HG03095 (cell line): ENCODE measurements around the gene ABCC4.
A peak's percentile ranks its signal among the peaks of the same experiment; 100 is the strongest.
"Not testable (repeated sequence)": the region's sequence is repeated elsewhere in the genome, so short reads cannot be mapped to it uniquely, and the experiment has no call there.

Experiments used
- ATAC-seq: cut with Tn5 transposase; IDR thresholded peaks from one replicate; pipeline ENCODE4 v1.9.1; 2021; ENCODE audit warnings: moderate library complexity; ENCODE audit not compliant: unreplicated experiment

Gene ABCC4

DNA sequence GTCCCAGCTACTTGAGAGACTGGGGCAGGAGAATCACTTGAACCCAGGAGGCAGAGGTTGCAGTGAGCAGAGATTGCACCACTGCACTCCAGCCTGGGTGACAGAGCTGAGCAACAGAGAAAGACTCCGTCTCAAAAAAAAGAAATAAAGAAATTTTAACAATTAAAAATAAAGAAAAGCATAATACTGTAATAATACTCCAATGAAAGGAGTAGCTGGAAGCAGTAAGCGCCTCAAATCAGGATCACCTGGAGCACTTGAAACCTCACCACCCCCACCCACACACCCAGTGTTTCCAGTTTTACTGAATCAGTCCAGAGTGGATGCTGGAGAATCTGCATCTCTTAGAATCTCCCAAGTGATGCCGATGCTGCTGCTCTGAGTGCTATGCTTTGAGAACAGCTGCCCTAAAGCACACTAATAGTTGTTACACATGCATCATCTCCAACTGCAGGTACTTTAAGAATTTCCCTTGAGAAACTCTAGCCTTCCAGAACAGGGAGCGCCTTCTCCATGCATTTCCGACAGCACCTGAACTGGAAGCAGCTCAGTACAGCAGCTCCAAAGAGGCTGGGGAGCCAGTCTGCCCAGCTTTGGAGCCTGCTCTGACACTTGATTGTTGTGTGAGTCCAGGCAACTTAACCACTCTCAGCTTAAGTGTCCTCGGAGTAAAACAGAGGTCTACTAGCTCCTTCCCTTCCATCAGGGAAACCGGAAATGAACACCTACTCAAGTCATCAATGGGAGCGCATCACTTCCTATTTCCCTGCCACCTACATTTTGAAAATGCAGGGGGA, 2.9 kb downstream of the ABCC4 start:
- ATAC-seq, result no peak

GRCh38 chr13:95296326-95296925, 4.8 kb downstream of the ABCC4 start:
- ATAC-seq, result no peak

DNA sequence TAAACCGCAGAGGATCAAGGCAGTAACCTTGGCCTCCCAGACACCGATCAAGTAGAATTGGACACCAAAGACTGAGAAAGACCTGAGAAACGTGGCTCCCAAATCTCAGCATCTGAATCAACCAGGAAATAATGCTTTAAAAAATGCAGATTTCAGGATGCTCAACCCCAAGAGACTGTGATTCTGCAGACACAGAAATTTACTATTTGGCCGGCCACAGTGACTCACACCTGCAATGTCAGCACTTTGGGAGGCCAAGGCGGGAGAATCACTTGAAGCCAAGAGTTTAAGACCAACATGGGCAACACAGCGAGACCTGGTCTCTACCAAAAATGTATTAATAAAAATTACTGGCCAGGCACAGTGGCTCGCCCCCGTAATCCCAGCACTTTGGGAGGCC, 6.2 kb downstream of the ABCC4 start:
- no peak for ATAC-seq

DNA sequence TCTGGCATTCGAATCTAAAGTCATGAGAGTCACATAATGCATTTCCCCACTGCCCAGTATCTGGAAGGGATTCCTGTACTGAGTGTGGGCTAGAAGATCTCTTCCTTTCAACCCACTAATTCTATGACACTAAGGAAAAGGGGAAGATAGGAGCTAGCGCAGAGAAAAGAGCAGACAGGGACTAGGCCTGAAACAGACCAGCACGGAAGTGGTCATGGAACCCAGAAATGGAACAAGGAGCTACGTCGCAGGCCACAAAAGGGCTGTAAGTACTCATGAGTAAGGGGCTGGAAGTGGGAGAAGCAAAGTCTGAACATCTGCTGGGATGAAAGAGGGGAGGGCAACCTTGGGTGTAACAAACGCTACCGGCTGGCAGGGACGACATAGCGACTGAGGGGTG, 8.6 kb downstream of the ABCC4 start:
- ATAC-seq, result no peak

DNA sequence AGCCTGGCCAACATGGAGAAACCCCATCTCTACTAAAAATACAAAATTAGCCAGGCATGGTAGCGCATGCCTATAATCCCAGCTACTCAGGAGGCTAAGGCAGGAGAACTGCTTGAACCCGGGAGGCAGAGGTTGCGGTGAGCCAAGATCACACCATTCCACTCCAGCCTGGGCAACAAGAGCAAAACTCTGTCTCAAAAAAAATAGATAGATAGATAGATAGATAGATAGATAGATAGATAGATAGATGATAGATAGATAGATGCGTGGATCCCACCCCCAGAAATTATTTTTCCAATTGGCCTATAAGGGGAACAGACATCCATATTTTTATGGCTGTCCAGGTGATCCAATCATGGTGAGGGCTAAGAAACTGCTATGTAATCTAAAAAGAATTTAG, 11.3 kb downstream of the ABCC4 start:
- ATAC-seq, result not testable (repeated sequence)

DNA sequence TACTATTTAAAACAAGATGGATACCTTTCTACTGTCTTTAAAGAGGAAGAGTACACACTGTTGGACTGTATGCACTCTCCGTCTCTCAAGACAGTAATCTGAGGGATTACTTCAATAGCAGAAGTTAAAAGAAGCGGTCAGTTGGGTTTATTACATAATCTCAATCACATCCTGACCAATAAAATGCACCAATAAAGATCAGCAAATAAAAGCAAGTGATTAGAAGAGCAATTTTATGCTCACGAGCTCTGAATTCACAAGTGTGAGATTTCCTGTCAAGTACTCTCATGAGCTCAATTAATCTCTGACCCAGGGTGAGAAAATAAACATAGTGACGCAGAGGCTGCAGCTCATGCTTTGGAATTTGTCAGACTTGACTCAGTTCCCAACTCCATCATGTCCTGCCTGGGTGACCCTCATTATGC, 12.2 kb downstream of the ABCC4 start:
- ATAC-seq, result no peak

GRCh38 chr13:95284436-95284835, 16.8 kb downstream of the ABCC4 start:
- no peak for ATAC-seq

- no peak for ATAC-seq
Measured at GRCh38 chr13:95279016-95279415, 22.2 kb downstream of the ABCC4 start.

GRCh38 chr13:95276037-95276505, 25.2 kb downstream of the ABCC4 start:
- no peak for ATAC-seq

DNA sequence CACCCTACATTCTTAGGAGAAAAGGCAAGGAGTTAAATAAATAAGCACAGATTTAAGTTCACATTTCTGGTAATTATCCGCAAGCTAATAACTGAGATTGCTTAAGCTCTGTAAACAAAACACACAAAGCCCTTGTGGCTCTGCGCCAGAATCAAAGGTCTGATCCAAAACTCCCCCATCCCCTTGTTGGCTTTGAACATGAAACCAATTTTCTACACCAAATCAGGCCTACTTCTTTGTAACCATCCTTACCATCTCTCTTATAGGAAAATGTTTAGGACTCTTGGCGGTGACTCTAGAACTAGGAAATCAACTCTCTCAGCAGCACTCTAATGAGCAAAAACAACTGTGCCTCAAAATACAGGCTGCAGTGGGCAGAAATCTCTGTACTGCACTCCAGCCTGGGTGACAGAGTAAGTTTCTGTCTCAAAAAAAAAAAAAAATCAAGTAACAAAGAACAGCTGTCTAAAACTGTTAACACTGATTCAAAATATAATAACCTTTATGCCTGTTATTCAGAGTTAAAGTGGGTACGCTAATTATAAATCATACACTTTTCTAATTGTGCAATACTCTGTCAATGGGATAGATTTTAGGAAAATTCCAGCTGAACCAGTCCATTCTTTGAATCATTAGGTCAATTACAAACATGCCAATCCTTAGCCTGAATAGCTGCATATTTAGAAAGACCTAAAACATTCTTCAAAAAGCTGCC, 25.8 kb downstream of the ABCC4 start:
- ATAC-seq, result no peak

DNA sequence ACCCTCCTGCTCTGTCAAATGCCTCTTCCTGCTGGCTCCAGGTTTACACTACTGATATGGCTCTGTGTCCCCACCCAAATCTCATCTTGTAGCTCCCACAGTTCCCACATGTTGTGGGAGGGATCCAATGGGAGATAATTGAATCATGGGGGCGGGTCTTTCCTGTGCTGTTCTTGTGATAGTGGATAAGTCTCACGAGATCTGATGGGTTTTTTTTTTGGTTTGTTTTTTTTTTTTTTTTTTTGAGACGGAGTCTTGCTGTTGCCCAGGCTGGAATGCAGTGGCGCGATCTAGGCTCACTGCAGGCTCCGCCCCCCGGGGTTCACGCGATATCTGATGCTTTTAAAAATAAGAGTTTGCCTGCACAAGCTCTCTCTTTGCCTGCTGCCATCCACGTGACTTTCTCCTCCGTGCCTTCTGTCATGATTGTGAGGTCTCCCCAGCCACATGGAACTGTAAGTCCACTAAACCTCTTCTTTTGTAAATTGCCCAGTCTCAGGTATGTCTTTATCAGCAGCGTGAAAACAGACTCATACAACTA, 27.6 kb downstream of the ABCC4 start:
- ATAC-seq, result not testable (repeated sequence)

DNA sequence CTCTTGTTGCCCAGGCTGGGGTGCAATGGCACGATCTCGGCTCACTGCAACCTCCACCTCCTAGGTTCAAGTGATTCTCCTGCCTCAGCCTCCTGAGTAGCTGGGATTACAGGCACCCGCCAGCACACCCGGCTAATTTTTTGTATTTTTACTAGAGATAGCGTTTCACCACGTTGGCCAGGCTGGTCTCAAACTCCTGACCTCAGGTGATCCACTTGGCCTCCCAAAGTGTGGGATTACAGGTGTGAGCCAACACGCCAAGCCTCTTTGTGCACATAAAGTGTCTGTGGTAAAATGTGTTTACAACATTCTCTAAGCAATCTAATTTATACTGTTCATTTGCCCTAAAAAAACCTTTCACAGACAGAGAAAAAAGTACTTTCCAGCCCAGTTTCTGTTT, 29.2 kb downstream of the ABCC4 start:
- not testable (repeated sequence) for ATAC-seq

DNA sequence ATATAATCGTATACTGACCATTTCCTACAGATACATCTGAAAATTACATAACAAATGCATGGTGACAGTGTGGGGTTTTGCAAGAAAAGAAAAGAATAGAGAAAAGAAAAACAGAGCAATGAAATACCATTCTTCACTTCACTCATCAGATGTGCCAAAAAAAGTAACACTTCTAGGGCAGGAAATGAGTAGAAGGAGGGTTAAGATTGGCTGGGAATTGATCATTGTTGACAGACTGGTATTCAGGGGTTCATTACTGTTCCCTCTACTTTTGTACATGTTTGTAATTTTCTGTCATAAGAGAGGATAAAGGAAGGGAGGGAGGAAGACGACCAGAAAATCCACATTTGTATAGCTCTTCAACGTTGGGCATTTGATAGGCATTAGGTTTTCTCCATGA, 31.5 kb downstream of the ABCC4 start:
- no peak for ATAC-seq

- ATAC-seq, result not testable (repeated sequence)
Measured at GRCh38 chr13:95268343-95269065, 32.7 kb downstream of the ABCC4 start.

GRCh38 chr13:95267662-95268342, 33.4 kb downstream of the ABCC4 start:
- no peak for ATAC-seq

GRCh38 chr13:95264225-95264624, 37.0 kb downstream of the ABCC4 start:
- ATAC-seq, result no peak

GRCh38 chr13:95262837-95263384, 38.3 kb downstream of the ABCC4 start:
- ATAC-seq, result no peak

- ATAC-seq, result no peak
Measured at GRCh38 chr13:95261956-95262355, 39.3 kb downstream of the ABCC4 start.

- peak; percentile 46 for ATAC-seq
Measured at GRCh38 chr13:95260031-95260525, 41.2 kb downstream of the ABCC4 start.
